ENCODE measurements around the gene HFM1.

Gene HFM1

GRCh38 chr1:91224878-91225277, 179.8 kb downstream of the HFM1 start:
- DNase-seq (ENCODE audit: low read depth in 1 of 2, low spot score in 1 of 2): no peak
- no peak overlapping the region for H3K27ac ChIP-seq (replicated peaks)
- TF ChIP-seq, protein P1, sequence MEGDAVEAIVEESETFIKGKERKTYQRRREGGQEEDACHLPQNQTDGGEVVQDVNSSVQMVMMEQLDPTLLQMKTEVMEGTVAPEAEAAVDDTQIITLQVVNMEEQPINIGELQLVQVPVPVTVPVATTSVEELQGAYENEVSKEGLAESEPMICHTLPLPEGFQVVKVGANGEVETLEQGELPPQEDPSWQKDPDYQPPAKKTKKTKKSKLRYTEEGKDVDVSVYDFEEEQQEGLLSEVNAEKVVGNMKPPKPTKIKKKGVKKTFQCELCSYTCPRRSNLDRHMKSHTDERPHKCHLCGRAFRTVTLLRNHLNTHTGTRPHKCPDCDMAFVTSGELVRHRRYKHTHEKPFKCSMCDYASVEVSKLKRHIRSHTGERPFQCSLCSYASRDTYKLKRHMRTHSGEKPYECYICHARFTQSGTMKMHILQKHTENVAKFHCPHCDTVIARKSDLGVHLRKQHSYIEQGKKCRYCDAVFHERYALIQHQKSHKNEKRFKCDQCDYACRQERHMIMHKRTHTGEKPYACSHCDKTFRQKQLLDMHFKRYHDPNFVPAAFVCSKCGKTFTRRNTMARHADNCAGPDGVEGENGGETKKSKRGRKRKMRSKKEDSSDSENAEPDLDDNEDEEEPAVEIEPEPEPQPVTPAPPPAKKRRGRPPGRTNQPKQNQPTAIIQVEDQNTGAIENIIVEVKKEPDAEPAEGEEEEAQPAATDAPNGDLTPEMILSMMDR (IDR thresholded peaks at IDR 0.05; ENCODE audit: insufficient read depth, low read length): no peak
- TF ChIP-seq, protein P2, sequence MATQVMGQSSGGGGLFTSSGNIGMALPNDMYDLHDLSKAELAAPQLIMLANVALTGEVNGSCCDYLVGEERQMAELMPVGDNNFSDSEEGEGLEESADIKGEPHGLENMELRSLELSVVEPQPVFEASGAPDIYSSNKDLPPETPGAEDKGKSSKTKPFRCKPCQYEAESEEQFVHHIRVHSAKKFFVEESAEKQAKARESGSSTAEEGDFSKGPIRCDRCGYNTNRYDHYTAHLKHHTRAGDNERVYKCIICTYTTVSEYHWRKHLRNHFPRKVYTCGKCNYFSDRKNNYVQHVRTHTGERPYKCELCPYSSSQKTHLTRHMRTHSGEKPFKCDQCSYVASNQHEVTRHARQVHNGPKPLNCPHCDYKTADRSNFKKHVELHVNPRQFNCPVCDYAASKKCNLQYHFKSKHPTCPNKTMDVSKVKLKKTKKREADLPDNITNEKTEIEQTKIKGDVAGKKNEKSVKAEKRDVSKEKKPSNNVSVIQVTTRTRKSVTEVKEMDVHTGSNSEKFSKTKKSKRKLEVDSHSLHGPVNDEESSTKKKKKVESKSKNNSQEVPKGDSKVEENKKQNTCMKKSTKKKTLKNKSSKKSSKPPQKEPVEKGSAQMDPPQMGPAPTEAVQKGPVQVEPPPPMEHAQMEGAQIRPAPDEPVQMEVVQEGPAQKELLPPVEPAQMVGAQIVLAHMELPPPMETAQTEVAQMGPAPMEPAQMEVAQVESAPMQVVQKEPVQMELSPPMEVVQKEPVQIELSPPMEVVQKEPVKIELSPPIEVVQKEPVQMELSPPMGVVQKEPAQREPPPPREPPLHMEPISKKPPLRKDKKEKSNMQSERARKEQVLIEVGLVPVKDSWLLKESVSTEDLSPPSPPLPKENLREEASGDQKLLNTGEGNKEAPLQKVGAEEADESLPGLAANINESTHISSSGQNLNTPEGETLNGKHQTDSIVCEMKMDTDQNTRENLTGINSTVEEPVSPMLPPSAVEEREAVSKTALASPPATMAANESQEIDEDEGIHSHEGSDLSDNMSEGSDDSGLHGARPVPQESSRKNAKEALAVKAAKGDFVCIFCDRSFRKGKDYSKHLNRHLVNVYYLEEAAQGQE (IDR thresholded peaks at IDR 0.05; ENCODE audit: insufficient replicate concordance, low read depth): no peak
- TF ChIP-seq SPI1 (IDR thresholded peaks at IDR 0.05; ENCODE audit: borderline replicate concordance, low read depth) (no peak), POLR2AphosphoS5 (IDR thresholded peaks at IDR 0.05; ENCODE audit: low read depth) (no peak), GABPA (IDR thresholded peaks at IDR 0.05; ENCODE audit: low read depth) (no peak)
- no peak overlapping the region for H3K4me3 ChIP-seq (replicated peaks; ENCODE audit: insufficient read depth, low read length)
- no peaks in the 10 kb centered on the region for H3K27me3 ChIP-seq (ENCODE audit: insufficient read depth, poor library complexity, severe bottlenecking)

DNA sequence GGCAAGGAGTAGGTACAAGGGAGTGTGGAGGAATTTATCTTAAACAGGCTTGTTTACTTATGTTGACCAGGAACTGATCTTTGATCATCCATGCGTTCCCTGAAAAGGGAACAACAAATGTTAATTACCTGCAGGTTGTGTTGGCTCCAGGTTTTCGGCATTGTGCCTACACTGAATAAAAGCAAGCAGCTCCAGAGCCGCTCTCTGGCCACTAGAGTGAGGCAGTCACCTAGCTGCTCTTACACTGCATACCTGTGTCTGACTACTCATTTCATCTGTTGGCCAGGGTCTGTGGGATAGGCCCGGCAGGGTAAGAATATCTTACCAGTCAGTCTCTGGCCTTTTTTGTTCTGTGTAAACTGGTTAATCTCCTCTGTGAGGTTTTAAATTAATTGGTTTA, 183.6 kb downstream of the HFM1 start:
- no peak for DNase-seq (ENCODE audit: low read depth in 1 of 2, low spot score in 1 of 2)
- H3K4me3 ChIP-seq (replicated peaks; ENCODE audit: insufficient read depth, low read length): no peak overlapping the region
- no peak for TF ChIP-seq SPI1 (IDR thresholded peaks at IDR 0.05; ENCODE audit: borderline replicate concordance, low read depth)
- no peaks in the 10 kb centered on the region for H3K27me3 ChIP-seq (ENCODE audit: insufficient read depth, poor library complexity, severe bottlenecking)
- H3K27ac ChIP-seq (replicated peaks): no peak overlapping the region

DNA sequence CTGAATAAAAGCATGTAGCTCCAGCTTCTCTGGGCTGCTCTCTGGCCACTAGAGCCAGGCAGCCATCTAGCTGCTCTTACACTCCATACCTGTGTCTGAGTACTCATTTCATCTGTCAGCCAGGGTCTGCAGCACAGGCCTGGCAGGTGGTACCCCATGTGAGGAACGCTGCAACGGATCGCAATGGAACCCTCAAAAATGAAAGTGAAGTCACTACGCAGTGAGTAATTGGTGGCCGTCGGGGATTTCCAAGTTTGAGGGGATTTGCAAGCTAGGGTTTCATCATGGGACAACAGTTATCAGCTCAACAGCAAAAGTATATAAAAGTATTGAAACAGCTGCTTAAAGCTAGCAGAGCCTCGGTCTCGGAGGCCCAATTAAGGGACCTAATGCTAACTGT, 186.7 kb downstream of the HFM1 start:
- no peak for DNase-seq (ENCODE audit: low read depth in 1 of 2, low spot score in 1 of 2)
- no peak overlapping the region for H3K4me3 ChIP-seq (replicated peaks; ENCODE audit: insufficient read depth, low read length)
- TF ChIP-seq, protein P2 (IDR thresholded peaks at IDR 0.05; ENCODE audit: insufficient replicate concordance, low read depth): no peak
- TF ChIP-seq, protein P1 (IDR thresholded peaks at IDR 0.05; ENCODE audit: insufficient read depth, low read length): no peak
- TF ChIP-seq GABPA (IDR thresholded peaks at IDR 0.05; ENCODE audit: low read depth) (no peak), SPI1 (IDR thresholded peaks at IDR 0.05; ENCODE audit: borderline replicate concordance, low read depth) (no peak), POLR2AphosphoS5 (IDR thresholded peaks at IDR 0.05; ENCODE audit: low read depth) (no peak)
- H3K27me3 ChIP-seq (ENCODE audit: insufficient read depth, poor library complexity, severe bottlenecking): no peaks in the 10 kb centered on the region
- no peak overlapping the region for H3K27ac ChIP-seq (replicated peaks)
